Osteoblast (primary cell): Measurements from ENCODE around the gene ALS2CL. TPM values are rescaled to one million over a fixed set of nuclear protein-coding genes. Genes with fewer than 3 reads are reported as not detected.
A peak's percentile ranks its signal among the peaks of the same experiment; 100 is the strongest.

Experiments
- DNase-seq: peaks from one replicate; pipeline ENCODE4 v3.0.0; 2011; ENCODE audit warnings: low spot score, mixed read lengths; ENCODE audit not compliant: insufficient read length; ENCODE audit errors: missing footprints
- H2AFZ ChIP-seq: 2 replicates; pipeline ENCODE4 v1.6.0; 2011; ENCODE audit warnings: mild to moderate bottlenecking, low read length
- H3K27ac ChIP-seq: 2 replicates; pipeline ENCODE4 v1.5.1; 2011; ENCODE audit warnings: mild to moderate bottlenecking, low read depth, low read length, moderate library complexity
- H3K27me3 ChIP-seq: 2 replicates; pipeline ENCODE4 v1.6.0; 2012; ENCODE audit warnings: mild to moderate bottlenecking, control low read depth, inconsistent platforms, low read length, moderate library complexity; ENCODE audit not compliant: insufficient read depth
- H3K36me3 ChIP-seq: 2 replicates; pipeline ENCODE4 v1.5.1; 2011; ENCODE audit warnings: mild to moderate bottlenecking, low read length, control low read depth, moderate library complexity; ENCODE audit not compliant: insufficient read depth
- H3K4me1 ChIP-seq: 2 replicates; pipeline ENCODE4 v1.5.1; 2011; ENCODE audit warnings: mild to moderate bottlenecking, low read length, control low read depth, moderate library complexity; ENCODE audit not compliant: insufficient read depth
- H3K4me2 ChIP-seq: 2 replicates; pipeline ENCODE4 v1.6.0; 2011; ENCODE audit warnings: mild to moderate bottlenecking, low read length; ENCODE audit not compliant: insufficient read depth
- H3K4me3 ChIP-seq: fragments of 200-600 bp; sonication (generic); 3 replicates; pipeline ENCODE4 v1.5.1; 2012; ENCODE audit warnings: mild to moderate bottlenecking, low read length, inconsistent platforms; ENCODE audit not compliant: insufficient read depth
- H3K79me2 ChIP-seq: 2 replicates; pipeline ENCODE4 v1.6.0; 2012; ENCODE audit warnings: mild to moderate bottlenecking, low read length, control low read depth, inconsistent platforms; ENCODE audit not compliant: insufficient read depth
- H3K9me3 ChIP-seq: 2 replicates; pipeline ENCODE4 v1.5.1; 2011; ENCODE audit warnings: low read depth, low read length, control low read depth
- H4K20me1 ChIP-seq: 2 replicates; pipeline ENCODE4 v1.6.0; 2012; ENCODE audit warnings: mild to moderate bottlenecking, low read length, control low read depth; ENCODE audit not compliant: insufficient read depth
- total RNA-seq: library from RNA; depleted of rRNA; stranded (reverse); fragments of >200 nt; gene quantifications from 2 replicates; pipeline ENCODE4 v1.2.3, GENCODE V29; 2012
- TF ChIP-seq, protein P1 (sequence below): IDR thresholded peaks from 2 replicates; pipeline ENCODE4 v1.5.1; 2011; ENCODE audit warnings: mild to moderate bottlenecking, low read depth, low read length, moderate library complexity; ENCODE audit errors: extremely low read depth

The ALS2CL gene
- total RNA-seq, 1 donor, result 1.1 TPM

DNA sequence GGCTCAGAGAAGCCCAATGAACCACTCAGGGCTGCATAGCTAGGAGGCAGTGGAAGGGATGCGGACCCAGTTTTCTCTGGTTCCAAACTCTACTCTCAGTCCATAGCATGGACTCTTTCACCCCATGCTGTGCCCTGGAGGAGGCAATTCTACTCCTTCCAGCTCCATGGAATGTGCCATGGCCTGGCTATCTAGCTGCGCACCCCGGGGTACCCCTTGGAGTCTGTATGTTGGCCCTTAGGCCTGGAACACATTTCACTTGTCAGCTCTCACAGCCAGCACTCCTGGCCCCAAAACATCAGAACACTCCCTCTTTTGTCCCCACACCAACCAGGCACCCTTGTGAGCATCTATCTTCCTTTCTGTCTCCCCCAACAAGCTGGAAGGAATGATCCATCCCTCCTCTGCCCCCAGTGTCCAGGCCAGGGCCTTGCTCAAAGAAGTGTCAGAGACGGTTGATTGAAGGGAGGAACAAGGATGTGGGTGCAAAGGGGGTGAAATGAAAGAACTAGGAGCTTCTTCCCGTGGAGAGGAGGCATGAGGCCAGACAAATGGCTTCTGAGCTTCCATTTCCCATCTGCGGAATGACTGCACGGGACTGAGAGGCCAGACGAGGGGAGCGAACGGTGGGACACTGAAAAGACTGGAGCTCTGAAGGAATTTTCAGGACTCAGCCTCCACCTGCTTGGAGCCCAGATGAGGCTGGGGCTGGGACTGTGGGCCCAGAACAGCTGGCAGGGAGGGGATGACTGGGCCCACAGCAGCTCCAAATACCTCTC is 21.4 kb upstream of the ALS2CL start:
- peak; percentile 74 for DNase-seq
- H3K4me1 ChIP-seq, result no peaks in the 10 kb centered on the region
- H2AFZ ChIP-seq, result no peak overlapping the region
- no peaks in the 10 kb centered on the region for H3K36me3 ChIP-seq
- no peak overlapping the region for H3K27ac ChIP-seq
- no peaks in the 10 kb centered on the region for H3K9me3 ChIP-seq
- TF ChIP-seq, protein P1, sequence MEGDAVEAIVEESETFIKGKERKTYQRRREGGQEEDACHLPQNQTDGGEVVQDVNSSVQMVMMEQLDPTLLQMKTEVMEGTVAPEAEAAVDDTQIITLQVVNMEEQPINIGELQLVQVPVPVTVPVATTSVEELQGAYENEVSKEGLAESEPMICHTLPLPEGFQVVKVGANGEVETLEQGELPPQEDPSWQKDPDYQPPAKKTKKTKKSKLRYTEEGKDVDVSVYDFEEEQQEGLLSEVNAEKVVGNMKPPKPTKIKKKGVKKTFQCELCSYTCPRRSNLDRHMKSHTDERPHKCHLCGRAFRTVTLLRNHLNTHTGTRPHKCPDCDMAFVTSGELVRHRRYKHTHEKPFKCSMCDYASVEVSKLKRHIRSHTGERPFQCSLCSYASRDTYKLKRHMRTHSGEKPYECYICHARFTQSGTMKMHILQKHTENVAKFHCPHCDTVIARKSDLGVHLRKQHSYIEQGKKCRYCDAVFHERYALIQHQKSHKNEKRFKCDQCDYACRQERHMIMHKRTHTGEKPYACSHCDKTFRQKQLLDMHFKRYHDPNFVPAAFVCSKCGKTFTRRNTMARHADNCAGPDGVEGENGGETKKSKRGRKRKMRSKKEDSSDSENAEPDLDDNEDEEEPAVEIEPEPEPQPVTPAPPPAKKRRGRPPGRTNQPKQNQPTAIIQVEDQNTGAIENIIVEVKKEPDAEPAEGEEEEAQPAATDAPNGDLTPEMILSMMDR, result no peak
- no peaks in the 10 kb centered on the region for H3K79me2 ChIP-seq
- H3K4me3 ChIP-seq, result no peak overlapping the region
- peaks cover 6% of the 10 kb centered on the region for H3K27me3 ChIP-seq
- no peaks in the 10 kb centered on the region for H4K20me1 ChIP-seq
- H3K4me2 ChIP-seq, result no peak overlapping the region

DNA sequence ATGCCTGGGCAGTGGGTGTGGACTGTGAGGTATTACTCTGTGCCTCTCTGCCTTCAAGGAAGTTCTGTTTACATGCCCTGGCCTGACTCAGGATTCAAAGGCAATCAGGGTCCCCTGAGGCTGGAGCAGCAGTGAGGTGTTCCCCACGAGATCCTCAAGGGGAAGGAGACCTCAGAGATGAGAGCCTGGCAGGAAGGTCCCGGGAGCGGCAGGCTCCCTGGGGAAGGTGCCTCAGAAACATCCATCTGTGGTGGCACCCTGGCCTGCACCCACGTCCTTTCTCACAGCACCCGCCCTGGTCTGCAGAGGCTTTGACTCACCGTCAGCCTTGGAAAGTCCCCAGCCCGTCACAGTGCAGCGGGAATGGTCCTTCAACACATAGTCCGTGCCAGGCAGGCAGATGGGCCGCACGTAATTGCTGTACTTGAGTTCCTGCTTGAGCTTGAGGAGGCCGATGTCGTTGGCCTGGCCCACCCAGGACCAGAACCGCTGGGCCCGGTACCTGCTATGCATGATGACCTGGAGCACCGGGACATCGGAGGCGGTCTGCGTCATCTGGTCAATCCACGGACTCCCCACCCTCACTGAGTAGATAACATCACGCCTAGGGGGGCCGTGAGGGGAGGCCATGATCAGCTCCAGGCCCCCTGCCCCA is 20.5 kb upstream of the ALS2CL start:
- H3K4me2 ChIP-seq, result no peak overlapping the region
- no peaks in the 10 kb centered on the region for H3K27me3 ChIP-seq
- peak; percentile 89 for DNase-seq
- H4K20me1 ChIP-seq, result no peaks in the 10 kb centered on the region
- H3K9me3 ChIP-seq, result no peaks in the 10 kb centered on the region
- no peak overlapping the region for H2AFZ ChIP-seq
- H3K27ac ChIP-seq, result no peak overlapping the region
- no peaks in the 10 kb centered on the region for H3K36me3 ChIP-seq
- H3K4me1 ChIP-seq, result no peaks in the 10 kb centered on the region
- H3K4me3 ChIP-seq, result no peak overlapping the region
- H3K79me2 ChIP-seq, result no peaks in the 10 kb centered on the region
- TF ChIP-seq, protein P1, result no peak

DNA sequence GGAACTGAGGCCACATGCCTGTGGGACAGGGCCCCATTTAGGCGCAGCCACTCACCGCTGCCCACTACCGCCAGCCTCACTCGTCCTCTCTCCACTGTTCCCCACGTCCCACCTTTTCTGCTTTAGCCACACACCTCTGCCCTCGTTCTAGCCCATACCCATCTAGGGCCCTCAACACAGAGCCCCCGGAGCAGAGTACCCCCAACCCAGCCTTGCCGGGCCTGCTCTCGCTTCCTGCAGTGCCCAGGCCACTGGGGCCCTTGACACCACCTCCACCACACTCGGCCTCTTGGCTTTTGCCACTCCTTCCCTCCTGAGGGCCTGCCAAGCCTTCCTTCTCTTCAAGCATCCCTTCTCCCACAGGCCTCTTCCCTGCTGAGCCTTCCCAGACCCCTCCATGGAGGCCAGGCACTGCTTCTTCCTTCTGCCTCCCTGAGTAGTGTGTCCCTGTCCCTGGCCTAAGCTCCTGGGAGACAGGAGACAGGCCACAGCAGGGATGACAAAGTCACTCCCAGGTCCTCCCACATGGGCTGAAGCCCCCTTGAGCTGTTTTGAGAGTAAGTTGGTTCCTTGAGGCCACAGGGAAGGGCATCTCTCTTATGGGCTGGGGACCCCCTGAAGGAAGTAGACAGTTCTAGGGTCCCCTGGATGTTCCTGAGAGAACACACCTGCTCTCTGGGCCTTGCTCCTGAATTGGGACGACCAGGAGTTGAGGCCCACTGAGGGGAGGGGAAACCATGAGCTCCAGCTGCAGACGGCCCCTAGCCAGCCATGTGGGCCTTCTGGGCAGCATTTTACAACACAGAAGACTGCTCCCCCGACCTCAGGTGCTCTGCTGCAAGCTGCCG is 19.8 kb upstream of the ALS2CL start:
- Histone ChIP-seq H3K4me2 (no peak overlapping the region), H4K20me1 (no peaks in the 10 kb centered on the region), H3K36me3 (no peaks in the 10 kb centered on the region), H3K4me3 (no peak overlapping the region), H3K9me3 (no peaks in the 10 kb centered on the region), H2AFZ (no peak overlapping the region), H3K4me1 (no peaks in the 10 kb centered on the region), H3K79me2 (no peaks in the 10 kb centered on the region), H3K27me3 (no peaks in the 10 kb centered on the region), H3K27ac (no peak overlapping the region)
- TF ChIP-seq, protein P1, result no peak
- peak; percentile 71 for DNase-seq
